HG03442 (cell line): ENCODE measurements around the gene NXF1.

Experiments
- ATAC-seq: cut with Tn5 transposase; IDR thresholded peaks from one replicate; pipeline ENCODE4 v1.9.1; 2021; ENCODE audit warnings: mild to moderate bottlenecking, moderate library complexity; ENCODE audit not compliant: unreplicated experiment

The NXF1 gene

DNA sequence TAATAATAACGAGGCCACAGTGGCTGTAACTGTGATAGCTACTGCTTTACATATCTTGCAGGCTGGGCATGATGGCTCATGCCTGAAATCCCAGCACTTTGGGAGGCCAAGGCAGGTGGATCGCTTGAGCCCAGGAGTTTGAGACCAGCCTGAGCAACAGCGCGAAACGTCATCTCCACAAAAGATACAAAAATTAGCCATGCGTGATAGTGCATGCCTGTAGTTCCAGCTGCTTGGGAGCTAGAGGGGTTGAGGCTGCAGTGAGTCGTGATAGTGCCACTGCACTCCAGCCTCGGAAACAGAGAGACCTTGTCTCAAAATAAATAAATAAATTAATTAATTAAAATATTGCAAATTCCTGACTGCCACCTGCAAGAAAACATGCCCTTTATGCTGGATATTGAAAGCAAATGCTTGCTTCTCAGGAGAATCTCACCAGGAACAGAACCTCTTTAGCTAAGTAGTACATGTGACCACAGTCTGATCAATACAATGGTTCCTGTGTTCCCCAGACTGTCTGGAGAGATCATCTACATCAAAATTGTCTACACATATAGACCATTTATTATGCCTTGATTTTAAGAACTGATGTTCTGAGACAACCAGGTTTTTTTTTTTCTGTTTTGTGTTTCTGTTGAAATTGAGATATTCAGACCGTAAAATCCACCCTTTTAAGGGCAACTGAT is 57.6 kb downstream of the NXF1 start:
- no peak for ATAC-seq
